Hematopoietic multipotent progenitor cell (in vitro differentiated cells): ENCODE results near the gene DLG4. TPM values are rescaled to one million over a fixed set of nuclear protein-coding genes. Genes with fewer than 3 reads are reported as not detected.

Source experiments
- DNase-seq, 3 donors: peaks; one replicate each; pipeline ENCODE4 v3.0.0-alpha.2; 2011 to 2015; ENCODE audit warnings: low read depth in 2 of 3, low spot score in 2 of 3
- total RNA-seq: library from RNA; depleted of rRNA; stranded (reverse); fragments of >200 nt; gene quantifications from one replicate; pipeline ENCODE4 v1.2.3, GENCODE V29; 2012

Gene DLG4
- total RNA-seq: 26.9 TPM

- DNase-seq: peak in 2 of 3 donors; percentile 85
These were observed at the start of gene DLG4, which contains the start of gene ACADVL for GRCh38 chr17:7219812-7220592. Gene DLG4, minus strand, starts transcription at chr17:7219836. Gene ACADVL, plus strand, starts transcription at chr17:7219938. Its CDS starts 47 bp downstream, at chr17:7219985.

DNA sequence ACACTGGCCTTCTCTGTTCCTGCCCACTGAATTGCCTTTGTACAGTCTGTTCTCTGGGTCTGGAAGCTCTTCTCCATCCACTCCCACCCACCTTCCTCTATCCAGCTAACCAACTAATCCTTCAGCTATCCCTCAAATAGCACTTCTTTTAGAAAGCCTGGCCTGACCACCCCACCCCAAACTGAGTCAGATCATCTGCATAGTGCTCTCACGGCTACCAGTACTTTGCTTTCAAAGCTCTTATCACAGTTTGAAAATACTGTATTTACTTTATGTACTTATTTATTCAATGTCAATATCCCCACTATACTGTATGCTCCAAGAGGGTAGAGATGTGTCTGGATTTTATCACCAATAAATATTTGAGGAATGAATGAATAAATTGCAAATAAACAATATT is 47.1 kb upstream of the DLG4 start:
- no peak for DNase-seq

- no peak for DNase-seq
These were observed 44.1 kb upstream of the DLG4 start for GRCh38 chr17:7263801-7264078.

GRCh38 chr17:7262935-7263800 is 43.5 kb upstream of the DLG4 start:
- peak in 1 of 3 donors; percentile 25 for DNase-seq

GRCh38 chr17:7262192-7262934 is 42.7 kb upstream of the DLG4 start, which contains the start of gene CLDN7:
Gene CLDN7, minus strand, starts transcription at chr17:7262478. Its CDS starts 435 bp downstream, at chr17:7262043.
- DNase-seq: no peak

- DNase-seq: peak in 2 of 3 donors; percentile 29 to 33
These were observed 41.9 kb upstream of the DLG4 start for GRCh38 chr17:7261379-7262191.

- peak in 2 of 3 donors; percentile 18 to 39 for DNase-seq
These were observed 41.2 kb upstream of the DLG4 start for GRCh38 chr17:7260651-7261378.

GRCh38 chr17:7260151-7260550 is 40.5 kb upstream of the DLG4 start:
- no peak for DNase-seq

DNA sequence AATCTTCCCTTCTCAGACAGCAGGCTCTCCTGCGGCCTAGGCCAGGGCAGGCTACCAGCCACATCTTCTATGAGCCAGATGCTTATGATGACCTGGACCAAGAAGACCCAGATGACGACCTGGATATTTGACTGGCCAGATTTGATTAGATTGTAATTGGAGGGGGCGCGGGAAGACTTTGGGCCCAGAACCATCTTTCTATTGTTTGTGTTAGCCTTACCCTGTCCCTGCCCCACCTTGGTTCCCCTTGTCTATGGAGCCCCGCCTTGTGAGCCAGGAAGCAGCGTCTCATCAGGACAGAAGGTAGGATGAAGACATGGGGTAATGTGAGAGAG is 39.9 kb upstream of the DLG4 start:
- no peak for DNase-seq

- no peak for DNase-seq
These were observed 39.3 kb upstream of the DLG4 start for GRCh38 chr17:7258731-7259554.

DNA sequence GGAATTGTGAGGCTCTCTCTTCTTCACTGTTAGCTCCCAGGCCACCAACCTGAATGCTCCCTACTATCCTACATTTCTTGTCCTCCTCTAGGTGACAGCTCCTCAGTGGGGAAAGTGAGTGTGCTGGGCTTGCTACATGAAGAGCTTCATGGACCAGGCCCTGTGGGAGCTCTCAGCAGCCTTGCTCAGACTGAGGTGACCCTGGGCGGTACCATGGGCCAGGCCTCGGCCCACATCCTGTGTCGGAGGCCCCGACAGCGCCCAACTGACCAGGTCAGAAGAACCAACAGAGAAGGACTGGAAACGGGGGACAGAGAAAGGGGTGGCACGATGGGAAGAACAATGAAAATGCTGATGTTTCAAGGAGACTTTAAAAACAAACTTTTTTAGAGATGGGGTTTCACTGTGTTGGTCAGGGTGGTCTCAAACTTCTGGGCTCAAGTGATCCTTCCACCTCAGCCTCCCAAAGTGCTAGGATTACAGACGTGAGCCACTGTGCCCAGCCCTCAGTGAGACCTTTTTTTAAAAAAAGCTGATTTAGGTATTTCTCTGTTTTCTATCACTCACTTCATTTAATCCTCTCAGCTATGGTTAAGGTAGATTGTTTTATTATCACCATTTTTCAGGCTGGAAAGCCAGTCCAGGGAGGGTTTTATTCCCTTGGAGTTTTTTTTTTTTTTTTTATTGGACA is 37.3 kb upstream of the DLG4 start:
- no peak for DNase-seq

GRCh38 chr17:7254511-7254910 is 34.9 kb upstream of the DLG4 start:
- no peak for DNase-seq

GRCh38 chr17:7253082-7253481 is 33.4 kb upstream of the DLG4 start:
- no peak for DNase-seq

GRCh38 chr17:7252176-7253043 is 32.8 kb upstream of the DLG4 start, which contains the start of gene ELP5:
Gene ELP5, plus strand, starts transcription at chr17:7252215. Its CDS starts 336 bp downstream, at chr17:7252551.
- DNase-seq: peak in 2 of 3 donors; percentile 96 to 99

- DNase-seq: peak in 2 of 3 donors; percentile 99 to 100
These were observed 32.1 kb upstream of the DLG4 start, which contains the start of gene CTDNEP1 for GRCh38 chr17:7251661-7252175. Gene CTDNEP1, minus strand, starts transcription at chr17:7251734. Its CDS starts 438 bp downstream, at chr17:7251296.
